Mesothelial cell of epicardium (in vitro differentiated cells): ENCODE measurements around the gene CCDC3. TPM values are rescaled to one million over a fixed set of nuclear protein-coding genes. Genes with fewer than 3 reads are reported as not detected.

ENCODE experiments used
- DNase-seq, 2 experiments: peaks; one replicate each; pipeline ENCODE4 v3.0.0; 2021; ENCODE audit warnings: low spot score in 2 of 2; ENCODE audit not compliant: unreplicated experiment in 2 of 2
- H3K27ac Mint-ChIP-seq: 2 replicates; pipeline ENCODE4 v1.8.0; 2021; ENCODE audit warnings: mixed read lengths
- H3K27me3 Mint-ChIP-seq: 2 replicates; pipeline ENCODE4 v1.8.0; 2021; ENCODE audit warnings: low read depth, mixed read lengths
- H3K36me3 Mint-ChIP-seq: 2 replicates; pipeline ENCODE4 v1.8.0; 2021; ENCODE audit warnings: mixed read lengths
- H3K4me1 Mint-ChIP-seq: 2 replicates; pipeline ENCODE4 v1.8.0; 2021; ENCODE audit warnings: mixed read lengths
- H3K4me3 Mint-ChIP-seq: 2 replicates; pipeline ENCODE4 v1.8.0; 2021; ENCODE audit warnings: mild to moderate bottlenecking, moderate library complexity, mixed read lengths
- H3K9me3 Mint-ChIP-seq: 2 replicates; pipeline ENCODE4 v1.8.0; 2021; ENCODE audit warnings: mixed read lengths
- CTCF ChIP-seq: fragments of 200-600 bp; sonication (generic); IDR thresholded peaks from one replicate; pipeline ENCODE4 v1.5.0; 2021; ENCODE audit warnings: antibody characterized with exemption; ENCODE audit not compliant: unreplicated experiment
- total RNA-seq: library from RNA; stranded (reverse); gene quantifications from 3 replicates; pipeline ENCODE4 v1.2.1, GENCODE V29; 2021

The CCDC3 gene
- total RNA-seq, 1 donor from 2014 or later, result 5.7 TPM

GRCh38 chr10:13046851-13047528, 45.5 kb upstream of the CCDC3 start:
- no peaks in the 10 kb centered on the region for H3K36me3 Mint-ChIP-seq
- TF ChIP-seq CTCF, result no peak
- DNase-seq, result no peak

GRCh38 chr10:13043520-13043919, 42.0 kb upstream of the CCDC3 start:
- H3K4me1 Mint-ChIP-seq, result no peaks in the 10 kb centered on the region

More at GRCh38 chr10:13046851-13047528, 45.5 kb upstream of the CCDC3 start:
- Mint-ChIP-seq H3K27ac (no peak overlapping the region), H3K27me3 (peaks cover 9% of the 10 kb centered on the region), H3K4me1 (no peaks in the 10 kb centered on the region), H3K4me3 (no peak overlapping the region), H3K9me3 (peaks cover 7% of the 10 kb centered on the region)

GRCh38 chr10:13039761-13040160, 38.2 kb upstream of the CCDC3 start:
- no peak for DNase-seq
- H3K27me3 Mint-ChIP-seq, result no peaks in the 10 kb centered on the region
- peaks cover 7% of the 10 kb centered on the region for H3K9me3 Mint-ChIP-seq
- no peak overlapping the region for H3K27ac Mint-ChIP-seq
- no peak for TF ChIP-seq CTCF
- no peak overlapping the region for H3K4me3 Mint-ChIP-seq
- H3K4me1 Mint-ChIP-seq, result no peaks in the 10 kb centered on the region
- H3K36me3 Mint-ChIP-seq, result no peaks in the 10 kb centered on the region

More at GRCh38 chr10:13043520-13043919, 42.0 kb upstream of the CCDC3 start:
- H3K36me3 Mint-ChIP-seq, result no peaks in the 10 kb centered on the region
- no peak overlapping the region for H3K4me3 Mint-ChIP-seq
- H3K9me3 Mint-ChIP-seq, result peaks cover 7% of the 10 kb centered on the region
- no peak for TF ChIP-seq CTCF
- DNase-seq, result no peak
- no peak overlapping the region for H3K27ac Mint-ChIP-seq
- H3K27me3 Mint-ChIP-seq, result peaks cover 4% of the 10 kb centered on the region

GRCh38 chr10:13038391-13038790, 36.9 kb upstream of the CCDC3 start:
- no peak overlapping the region for H3K27ac Mint-ChIP-seq
- H3K36me3 Mint-ChIP-seq, result no peaks in the 10 kb centered on the region
- H3K9me3 Mint-ChIP-seq, result no peaks in the 10 kb centered on the region
- H3K4me3 Mint-ChIP-seq, result no peak overlapping the region
- no peaks in the 10 kb centered on the region for H3K4me1 Mint-ChIP-seq
- no peak for DNase-seq
- TF ChIP-seq CTCF, result no peak
- H3K27me3 Mint-ChIP-seq, result no peaks in the 10 kb centered on the region

GRCh38 chr10:13037832-13038231, 36.3 kb upstream of the CCDC3 start:
- Mint-ChIP-seq H3K4me3 (no peak overlapping the region), H3K27ac (no peak overlapping the region), H3K9me3 (no peaks in the 10 kb centered on the region), H3K36me3 (no peaks in the 10 kb centered on the region), H3K4me1 (no peaks in the 10 kb centered on the region), H3K27me3 (no peaks in the 10 kb centered on the region)
- no peak for DNase-seq
- TF ChIP-seq CTCF, result no peak
